Spleen (tissue), 13 donors: Measurements from ENCODE around the gene FAM76B. TPM values are rescaled to one million over a fixed set of nuclear protein-coding genes. Genes with fewer than 3 reads are reported as not detected.

Source experiments
- DNase-seq: peaks from one replicate; pipeline ENCODE4 v3.0.0-alpha.2; 2020
- H3K27ac ChIP-seq, 8 donors: fragments of 200-600 bp; sonication (generic) in 7 of 8; 1 replicate in 4 of 8; 2 replicates in 4 of 8; pipeline versions ENCODE4 v1.5.0 to v1.8.0; 2016 to 2021; ENCODE audit warnings: inconsistent platforms in 4 of 8, mild to moderate bottlenecking in 4 of 8, moderate library complexity in 1 of 8
- H3K27me3 ChIP-seq, 7 donors: fragments of 200-600 bp; sonication (generic) in 6 of 7; replicated peaks in 1 of 7; 1 replicate in 4 of 7; 2 replicates in 3 of 7; pipeline versions ENCODE4 v1.5.0 to v1.8.0; 2016 to 2021; ENCODE audit warnings: inconsistent platforms in 3 of 7, mild to moderate bottlenecking in 1 of 7
- H3K36me3 ChIP-seq, 6 donors: fragments of 200-600 bp; sonication (generic) in 5 of 6; 1 replicate in 4 of 6; 2 replicates in 2 of 6; pipeline versions ENCODE4 v1.5.0 to v1.8.0; 2016 to 2021; ENCODE audit warnings: inconsistent platforms in 2 of 6
- H3K4me1 ChIP-seq, 6 donors: fragments of 200-600 bp; sonication (generic) in 5 of 6; 1 replicate in 3 of 6; 2 replicates in 3 of 6; pipeline versions ENCODE4 v1.5.0 to v1.8.0; 2016 to 2021; ENCODE audit warnings: inconsistent platforms in 3 of 6
- H3K4me3 ChIP-seq, 8 donors: fragments of 200-600 bp; sonication (generic) in 7 of 8; 1 replicate in 4 of 8; 2 replicates in 4 of 8; pipeline versions ENCODE4 v1.5.0 to v1.8.0; 2016 to 2021; ENCODE audit warnings: inconsistent platforms in 4 of 8, mild to moderate bottlenecking in 4 of 8, moderate library complexity in 2 of 8
- H3K9me3 ChIP-seq, 8 donors: fragments of 200-600 bp; sonication (generic) in 7 of 8; 1 replicate in 4 of 8; 2 replicates in 4 of 8; pipeline versions ENCODE4 v1.5.0 to v1.8.0; 2016 to 2021; ENCODE audit warnings: inconsistent platforms in 4 of 8
- POLR2A ChIP-seq, 3 donors: fragments of 450-650 bp; IDR thresholded peaks; one replicate each; pipeline ENCODE4 v1.5.1; 2017; ENCODE audit warnings: antibody characterized with exemption in 3 of 3, mild to moderate bottlenecking in 1 of 3
- POLR2AphosphoS5 ChIP-seq, 3 donors: sonication (generic); formaldehyde crosslinking; IDR thresholded peaks; one replicate each; pipeline ENCODE4 v1.5.1; 2017; ENCODE audit warnings: antibody characterized with exemption in 3 of 3
- WGBS, 5 donors: extraction: QIAGEN DNeasy Blood & Tissue Kit in 3 of 5; methylation state at CpG; one replicate each; pipeline versions ENCODE4 v1.1.5 to v1.1.7; 2013 to 2018; 5-methylcytosine and 5-hydroxymethylcytosine counted together
- intact Hi-C: fragments of 100-400 bp; cut with DNase I; formaldehyde crosslinking; loops from one replicate; pipeline ENCODE4 v1.15.0; 2023; ENCODE audit warnings: low total_unique reads
- long read RNA-seq, 2 donors: transcript quantifications; one replicate each; lab custom pipeline, GENCODE V29; 2026
- polyA plus RNA-seq, 3 donors: library from polyadenylated mRNA; stranded (reverse); fragments of 200-250 nt; gene quantifications; one replicate each; pipeline ENCODE4 v1.2.1, GENCODE V29; 2013
- total RNA-seq, 7 donors: library from RNA; depleted of rRNA in 3 of 7; stranded (reverse); fragments of >200 nt in 3 of 7; fragmentation: NEBNext Ultra II Directional in 4 of 7; extraction: Animal tissue kit (Norgen Biotek cat#: 25700) in 4 of 7; gene quantifications; one replicate each; pipeline versions ENCODE4 v1.1.0 to v1.2.1, GENCODE V29; 2016 to 2021
- TF ChIP-seq, protein P1 (sequence below), 11 experiments: fragments of 200-600 bp in 7 of 11; fragments of 450-650 bp in 4 of 11; sonication (generic) in 4 of 11; IDR thresholded peaks in 8 of 11; conservative IDR thresholded peaks in 3 of 11; 1 replicate in 7 of 11; 2 replicates in 4 of 11; pipeline versions ENCODE4 v1.4.0 to v1.8.0; 2016 to 2021; ENCODE audit warnings: antibody characterized with exemption in 11 of 11, inconsistent platforms in 4 of 11, mild to moderate bottlenecking in 1 of 11
- donor health status: healthy with polysubstance abuse.
- donor health status: DM: no; HTN: no; CAD: no; lungs with moderate emphysema.
- donor health status: DM: no; HTN: no; CAD: no.
- donor health status: Bipolar disorder and iron deficiency.
- donor health status: healthy.
- donor health status: DM: no; HTN: no; CAD: no.
- donor health status: DM: yes; HTN: yes; CAD: no.

FAM76B gene
- total RNA-seq (10 to 100 TPM; 34.9 to 47.4 (median 37.2) TPM), polyA plus RNA-seq (10 to 100 TPM; 15.9 to 19.7 (median 16.5) TPM)
- long read RNA-seq, donor 1, partial matches to known transcripts = 13 of 50 reads
- long read RNA-seq, donor 1, other reads (novel, unspliced or antisense) = 27 of 50 reads
- long read RNA-seq, donor 2, partial matches to known transcripts = 0 of 1 reads
- long read RNA-seq, donor 2, other reads (novel, unspliced or antisense) = 0 of 1 reads

- no peaks in the 10 kb centered on the region for H3K27me3 ChIP-seq
- H3K4me3 ChIP-seq = peak within 1 kb of the TSS; percentile 68 to 94 (median 85)
- intact Hi-C loops = no loop called here
- no peaks in the 10 kb centered on the region for H3K9me3 ChIP-seq
- DNase-seq = peak; percentile 98
- peaks cover 7 to 81% (median 39%) of the 10 kb centered on the region in 6 donors for H3K4me1 ChIP-seq
- 0 to 1% (median 0%) methylated on average over 31 to 62 of the region's 62 CpGs for WGBS, 5 donors
- peak within 1 kb of the TSS; percentile 97 to 100 (median 99) for H3K27ac ChIP-seq
- TF ChIP-seq POLR2AphosphoS5 (IDR thresholded peaks at IDR 0.05) = peak; percentile 98 to 99 (median 99)
- TF ChIP-seq, protein P1, sequence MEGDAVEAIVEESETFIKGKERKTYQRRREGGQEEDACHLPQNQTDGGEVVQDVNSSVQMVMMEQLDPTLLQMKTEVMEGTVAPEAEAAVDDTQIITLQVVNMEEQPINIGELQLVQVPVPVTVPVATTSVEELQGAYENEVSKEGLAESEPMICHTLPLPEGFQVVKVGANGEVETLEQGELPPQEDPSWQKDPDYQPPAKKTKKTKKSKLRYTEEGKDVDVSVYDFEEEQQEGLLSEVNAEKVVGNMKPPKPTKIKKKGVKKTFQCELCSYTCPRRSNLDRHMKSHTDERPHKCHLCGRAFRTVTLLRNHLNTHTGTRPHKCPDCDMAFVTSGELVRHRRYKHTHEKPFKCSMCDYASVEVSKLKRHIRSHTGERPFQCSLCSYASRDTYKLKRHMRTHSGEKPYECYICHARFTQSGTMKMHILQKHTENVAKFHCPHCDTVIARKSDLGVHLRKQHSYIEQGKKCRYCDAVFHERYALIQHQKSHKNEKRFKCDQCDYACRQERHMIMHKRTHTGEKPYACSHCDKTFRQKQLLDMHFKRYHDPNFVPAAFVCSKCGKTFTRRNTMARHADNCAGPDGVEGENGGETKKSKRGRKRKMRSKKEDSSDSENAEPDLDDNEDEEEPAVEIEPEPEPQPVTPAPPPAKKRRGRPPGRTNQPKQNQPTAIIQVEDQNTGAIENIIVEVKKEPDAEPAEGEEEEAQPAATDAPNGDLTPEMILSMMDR (IDR thresholded peaks at IDR 0.05 in 8 of 11, conservative IDR thresholded peaks at IDR 0.05 in 3 of 11) = peak in 1 of 11 experiments; percentile 27
- TF ChIP-seq POLR2A (IDR thresholded peaks at IDR 0.05) = peak; percentile 19 to 79 (median 34)
- peaks cover 0 to 33% (median 26%) of the 10 kb centered on the region in 6 donors for H3K36me3 ChIP-seq
Measured at GRCh38 chr11:95789506-95790122, at the start of gene FAM76B. FAM76B (minus strand) TSS chr11:95789782; CDS start chr11:95789478, 304 bp downstream.

DNA sequence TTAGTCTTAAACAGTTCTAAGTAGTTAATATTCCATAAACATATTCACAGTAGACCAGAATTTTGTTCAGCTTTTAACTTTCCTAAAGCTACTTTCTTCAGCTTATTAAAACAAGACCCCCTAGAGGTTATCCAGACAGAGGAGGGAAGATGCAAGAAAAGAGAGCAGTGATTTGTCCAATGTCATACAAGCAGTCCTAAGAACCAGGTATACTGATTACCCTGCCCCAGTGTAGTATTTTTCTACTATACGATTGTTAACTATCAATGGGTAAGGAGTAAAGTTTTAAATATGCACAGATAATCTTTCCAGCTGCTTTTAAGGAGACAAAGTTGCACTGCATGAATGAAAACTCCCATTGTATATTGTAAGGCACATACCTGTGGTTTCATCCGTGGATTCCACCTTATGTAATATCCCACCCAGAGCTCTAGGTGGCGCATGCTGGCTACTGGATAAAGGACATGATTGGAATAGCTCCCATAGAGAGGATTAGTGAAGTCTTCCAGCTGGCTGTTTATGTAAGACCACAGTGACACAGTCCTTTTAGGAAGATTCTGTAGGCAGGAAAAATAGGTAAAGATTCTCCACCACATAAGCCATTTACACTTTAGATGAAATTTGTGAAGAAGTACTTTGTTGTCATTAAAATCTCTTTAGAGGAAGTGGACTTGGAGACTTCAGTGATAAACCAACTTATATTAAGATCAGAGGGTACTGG lies 46.3 kb upstream of the FAM76B start:
- Histone ChIP-seq H3K36me3 (peaks cover 0 to 98% (median 53%) of the 10 kb centered on the region in 6 donors), H3K27me3 (no peaks in the 10 kb centered on the region), H3K4me1 (peaks cover 0 to 6% (median 0%) of the 10 kb centered on the region in 6 donors), H3K9me3 (no peaks in the 10 kb centered on the region), H3K4me3 (no peak overlapping the region), H3K27ac (peak overlapping the region in 1 of 8 donors; percentile 12)
- DNase-seq = no peak
- intact Hi-C loops = loop anchor here (10.0 kb wide), 1 partner anchor 519 kb away; no protein-coding TSS in a partner anchor
- TF ChIP-seq POLR2AphosphoS5 (IDR thresholded peaks at IDR 0.05) = peak in 1 of 3 donors; percentile 49
- TF ChIP-seq, protein P1 (IDR thresholded peaks at IDR 0.05 in 8 of 11, conservative IDR thresholded peaks at IDR 0.05 in 3 of 11) = peak; percentile 54 to 88 (median 81)
- TF ChIP-seq POLR2A (IDR thresholded peaks at IDR 0.05) = no peak
- WGBS, 5 donors = 17 to 45% (median 27%) methylated on average over 3 of the region's 3 CpGs

GRCh38 chr11:95835351-95835750 lies 45.8 kb upstream of the FAM76B start:
- WGBS, 5 donors = 59 to 90% (median 76%) methylated on average over 3 of the region's 3 CpGs
- intact Hi-C loops = loop anchor here (10.0 kb wide), 1 partner anchor 519 kb away; no protein-coding TSS in a partner anchor
- no peaks in the 10 kb centered on the region for H3K27me3 ChIP-seq
- no peak for DNase-seq
- H3K4me1 ChIP-seq = peaks cover 0 to 6% (median 0%) of the 10 kb centered on the region in 6 donors
- no peak overlapping the region for H3K27ac ChIP-seq
- no peak for TF ChIP-seq POLR2A (IDR thresholded peaks at IDR 0.05)
- TF ChIP-seq, protein P1 (IDR thresholded peaks at IDR 0.05 in 8 of 11, conservative IDR thresholded peaks at IDR 0.05 in 3 of 11) = no peak
- TF ChIP-seq POLR2AphosphoS5 (IDR thresholded peaks at IDR 0.05) = no peak
- no peaks in the 10 kb centered on the region for H3K9me3 ChIP-seq
- peaks cover 0 to 98% (median 57%) of the 10 kb centered on the region in 6 donors for H3K36me3 ChIP-seq
- H3K4me3 ChIP-seq = no peak overlapping the region
